Astrocyte of the spinal cord (primary cell): Measurements from ENCODE around the gene SMARCA2.

ENCODE experiments used
- DNase-seq: peaks from one replicate; pipeline ENCODE4 v3.0.0; 2011; ENCODE audit warnings: low read depth, low spot score
- H3K4me3 ChIP-seq: 2 replicates; pipeline ENCODE4 v1.5.1; 2011; ENCODE audit warnings: low read depth, mild to moderate bottlenecking, low read length, moderate library complexity
- CTCF ChIP-seq: IDR thresholded peaks from 2 replicates; pipeline ENCODE4 v1.5.1; 2012; ENCODE audit warnings: low read depth, mild to moderate bottlenecking, low read length, inconsistent platforms
- in situ Hi-C: cut with HindIII; loops from 2 replicates; pipeline ENCODE4 v1.10.0; 2017; ENCODE audit warnings: low sequenced_read_pairs

The SMARCA2 gene

GRCh38 chr9:2234371-2234893, 219.3 kb downstream of the SMARCA2 start:
- no peak for DNase-seq
- H3K4me3 ChIP-seq = no peak overlapping the region
- TF ChIP-seq CTCF = no peak
- in situ Hi-C loops = no loop called here

GRCh38 chr9:2235623-2236022, 220.5 kb downstream of the SMARCA2 start:
- in situ Hi-C loops = no loop called here
- no peak for DNase-seq
- no peak for TF ChIP-seq CTCF
- H3K4me3 ChIP-seq = no peak overlapping the region

GRCh38 chr9:2236850-2237249, 221.7 kb downstream of the SMARCA2 start:
- TF ChIP-seq CTCF = no peak
- DNase-seq = no peak
- in situ Hi-C loops = no loop called here

GRCh38 chr9:2241461-2241835, 226.3 kb downstream of the SMARCA2 start:
- H3K4me3 ChIP-seq = peak overlapping the region; percentile 48
- TF ChIP-seq CTCF = peak; percentile 47
- in situ Hi-C loops = no loop called here
- DNase-seq = peak; percentile 95

More at GRCh38 chr9:2236850-2237249, 221.7 kb downstream of the SMARCA2 start:
- no peak overlapping the region for H3K4me3 ChIP-seq

GRCh38 chr9:2241836-2242741, 226.9 kb downstream of the SMARCA2 start:
- in situ Hi-C loops = no loop called here
- DNase-seq = peak; percentile 94
- TF ChIP-seq CTCF = no peak
- peak overlapping the region; percentile 48 for H3K4me3 ChIP-seq

GRCh38 chr9:2242831-2243330, 227.7 kb downstream of the SMARCA2 start:
- peak overlapping the region; percentile 48 for H3K4me3 ChIP-seq
- in situ Hi-C loops = no loop called here
- no peak for TF ChIP-seq CTCF
- peak; percentile 15 for DNase-seq
